Measurements from ENCODE around the gene SLC6A4.
"Not testable (repeated sequence)": the region's sequence is repeated elsewhere in the genome, so short reads cannot be mapped to it uniquely, and the experiment has no call there.

SLC6A4 gene

DNA sequence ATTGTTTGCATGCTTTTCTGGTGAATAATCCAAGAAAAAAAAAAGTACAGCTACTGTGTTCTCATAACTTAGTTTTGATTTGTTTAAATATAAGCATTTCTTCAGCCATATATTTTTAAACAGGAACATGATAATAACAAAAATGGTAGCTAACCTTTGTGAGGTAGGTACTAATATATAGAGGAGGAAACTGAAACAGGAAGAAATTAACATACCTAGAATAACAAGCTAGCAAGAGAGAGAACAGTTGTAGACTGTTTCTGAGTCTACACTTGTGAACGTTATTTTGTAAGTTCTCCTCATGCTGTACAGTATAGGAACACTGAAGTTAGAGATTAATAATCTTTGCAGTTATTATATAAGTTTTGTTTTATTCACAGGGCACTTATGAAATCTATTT is 69.5 kb downstream of the SLC6A4 start:
- no peak for DNase-seq

DNA sequence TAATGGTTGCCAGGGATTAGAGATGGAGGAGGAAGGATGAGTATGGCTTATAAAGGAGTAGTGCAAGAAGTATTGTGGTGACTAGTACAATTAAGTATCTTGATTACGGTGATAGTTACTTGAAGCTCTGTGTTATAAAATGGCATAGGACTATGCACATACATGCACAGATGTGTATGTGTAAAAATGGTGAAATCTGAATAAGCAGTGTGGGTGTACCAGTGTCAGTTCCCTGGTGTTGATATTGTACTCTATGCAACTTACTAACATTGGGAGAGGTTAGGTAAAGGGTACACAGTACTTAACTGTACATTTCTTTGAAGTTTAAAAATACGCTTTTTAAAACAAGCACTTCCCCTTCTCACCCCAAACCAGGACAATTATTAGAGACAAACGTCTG is 70.3 kb downstream of the SLC6A4 start:
- no peak for DNase-seq

DNA sequence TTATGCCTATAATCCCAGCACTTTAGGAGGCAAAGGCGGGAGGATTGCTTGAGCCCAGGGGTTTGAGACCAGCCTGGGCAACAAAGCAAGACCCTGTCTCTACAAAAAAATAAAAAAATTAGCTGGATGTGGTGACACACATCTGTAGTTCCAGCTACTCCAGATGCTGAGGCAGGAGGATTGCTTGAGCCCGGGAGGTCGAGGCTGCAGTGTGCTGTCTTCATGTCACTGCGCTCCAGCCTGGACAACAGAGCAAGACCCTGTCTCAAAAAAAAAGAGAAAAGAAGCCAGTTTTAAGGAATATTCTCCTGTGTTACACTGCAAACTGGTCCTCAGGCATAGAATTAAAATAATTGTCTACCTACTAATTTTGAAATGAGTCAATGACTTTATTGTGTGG is 71.0 kb downstream of the SLC6A4 start:
- DNase-seq, result no peak

DNA sequence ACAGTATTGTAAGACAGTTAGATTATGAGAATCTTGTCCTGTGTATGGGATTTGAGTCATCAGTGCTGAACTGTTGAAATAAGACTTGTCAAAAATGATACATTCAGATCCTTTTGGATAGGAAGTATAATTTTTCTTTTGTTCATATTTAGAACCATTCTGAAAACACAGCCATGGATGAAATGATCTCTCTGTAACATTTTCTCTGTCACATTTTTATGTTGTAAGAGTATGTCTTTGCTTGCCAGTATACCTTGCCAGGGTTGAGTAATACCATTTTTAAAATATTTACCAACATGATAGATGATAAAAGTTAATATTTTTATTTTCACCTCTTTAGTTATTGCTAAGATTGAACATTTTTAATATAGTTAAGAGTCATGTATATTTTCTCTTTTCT is 73.9 kb downstream of the SLC6A4 start:
- DNase-seq, result no peak

DNA sequence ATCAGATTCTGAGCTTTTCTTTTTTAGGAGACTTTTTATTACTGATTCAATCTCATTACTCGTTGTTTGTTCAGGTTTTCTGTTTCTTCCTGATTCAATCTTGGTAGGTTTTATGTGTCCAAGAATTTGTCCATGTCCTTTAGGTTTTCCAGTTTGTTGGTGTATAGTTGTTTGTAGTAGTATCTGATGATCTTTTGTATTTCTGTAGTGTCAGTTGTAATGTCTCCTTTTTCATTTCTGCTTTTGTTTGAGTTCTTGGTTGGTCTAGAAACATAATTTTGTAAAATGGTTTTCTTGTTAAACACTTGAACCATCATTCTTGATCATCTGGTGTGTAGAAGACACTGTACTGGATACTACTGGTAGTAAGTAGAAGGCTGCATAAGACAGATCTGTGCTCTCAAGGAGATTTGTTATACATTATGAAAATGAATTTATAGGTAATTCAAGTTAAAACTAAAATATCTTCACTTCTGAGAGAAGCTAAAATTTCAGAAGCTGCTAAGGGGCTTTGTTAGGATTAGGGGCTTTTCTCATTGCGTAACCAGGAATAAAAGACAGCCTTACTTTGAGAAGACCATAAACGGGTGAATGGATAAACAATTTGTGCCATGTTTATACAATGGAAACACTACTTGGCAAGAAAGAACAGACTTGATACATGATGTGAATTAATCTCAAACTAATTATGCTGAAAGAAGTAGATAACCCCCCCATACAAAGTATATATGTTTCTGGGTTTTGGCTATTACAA is 74.9 kb downstream of the SLC6A4 start:
- DNase-seq, result no peak

DNA sequence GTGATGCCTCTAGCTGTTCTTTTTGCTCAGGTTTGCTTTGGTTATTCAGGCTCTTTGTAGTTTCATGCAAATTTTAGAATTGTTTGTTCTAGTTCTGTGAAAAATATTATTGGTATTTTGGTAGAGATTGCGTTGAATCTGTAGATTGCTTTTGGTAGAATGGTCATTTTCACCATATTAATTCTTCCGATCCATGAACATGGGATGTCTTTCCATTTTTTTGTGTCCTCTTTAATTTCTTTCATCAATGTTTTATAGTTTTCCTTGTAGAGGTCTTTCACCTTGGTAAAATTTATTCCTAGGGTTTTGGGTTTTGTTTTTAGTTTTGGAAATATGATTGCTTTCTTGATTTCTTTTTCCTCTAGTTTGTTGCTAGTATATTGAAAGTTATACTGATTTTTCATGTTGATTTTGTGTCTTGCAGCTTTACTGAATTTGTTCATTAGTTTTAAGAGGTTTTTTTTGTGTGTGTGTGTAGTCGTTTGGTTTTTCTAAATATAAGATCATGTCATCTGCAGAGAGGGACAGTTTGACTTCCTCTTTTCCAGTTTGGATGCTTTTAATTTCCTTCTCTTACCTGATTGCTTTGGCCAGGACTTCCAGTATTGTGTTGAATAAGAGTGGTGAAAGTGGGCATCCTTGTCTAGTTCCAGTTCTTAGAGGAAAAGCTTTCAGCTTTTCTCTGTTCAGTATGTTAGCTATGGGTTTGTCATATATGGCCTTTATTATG is 76.4 kb downstream of the SLC6A4 start:
- DNase-seq, result no peak

DNA sequence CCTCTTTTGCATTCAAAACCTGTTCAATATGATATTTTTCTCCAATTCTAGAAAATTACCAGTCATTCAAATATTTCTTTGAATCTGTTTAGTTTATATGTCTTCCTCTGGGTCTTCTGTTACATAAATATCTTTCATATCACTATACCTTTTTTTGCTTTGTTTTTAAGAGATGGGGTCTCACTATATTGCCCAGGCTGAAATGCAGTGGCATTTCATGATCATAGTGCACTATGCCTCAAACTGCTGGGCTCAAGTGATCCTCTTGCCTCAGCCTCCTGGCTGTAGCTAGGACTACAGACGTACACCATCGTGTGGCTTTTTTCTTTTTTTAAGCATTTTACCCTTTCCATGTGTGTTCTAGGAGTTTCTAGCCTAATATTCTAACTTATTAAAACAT is 80.1 kb downstream of the SLC6A4 start:
- no peak for DNase-seq

DNA sequence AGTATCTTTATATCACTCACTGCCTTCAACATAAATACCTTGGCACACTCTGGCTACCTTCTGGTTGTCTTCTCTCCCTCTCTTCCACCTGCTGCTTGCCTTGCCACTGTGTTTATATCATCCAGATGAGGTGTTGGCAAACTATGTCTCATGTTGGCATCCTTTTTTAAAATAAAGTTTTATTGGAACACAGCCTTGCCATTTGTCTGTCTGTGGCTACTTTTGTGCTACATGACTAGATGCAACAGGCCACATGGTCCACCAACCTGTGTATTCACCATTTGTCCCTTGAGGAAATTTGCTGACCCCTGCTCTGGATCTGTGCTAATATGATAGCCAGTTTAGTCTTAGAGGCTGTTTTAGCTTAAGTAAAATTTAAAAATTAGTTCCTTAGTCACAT is 82.0 kb downstream of the SLC6A4 start:
- DNase-seq, result no peak

DNA sequence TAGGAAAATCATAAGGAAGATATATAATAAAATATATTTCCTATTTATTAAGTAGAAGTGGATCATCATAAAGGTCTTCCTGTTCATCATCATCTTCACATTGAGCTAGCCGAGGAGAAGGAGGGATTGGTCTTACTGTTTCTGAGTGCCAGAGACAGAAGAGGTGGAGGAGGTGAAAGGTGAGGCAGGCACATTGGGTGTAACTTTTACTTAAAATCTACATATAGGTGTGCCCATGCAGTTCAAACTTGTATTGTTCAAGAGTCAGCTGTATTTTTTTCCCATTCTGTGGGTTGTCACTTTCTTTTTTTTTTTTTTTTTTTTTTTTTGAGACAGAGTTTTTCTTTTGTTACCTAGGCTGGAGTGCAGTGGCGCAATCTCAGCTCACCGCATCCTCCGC is 84.0 kb downstream of the SLC6A4 start:
- DNase-seq, result no peak

DNA sequence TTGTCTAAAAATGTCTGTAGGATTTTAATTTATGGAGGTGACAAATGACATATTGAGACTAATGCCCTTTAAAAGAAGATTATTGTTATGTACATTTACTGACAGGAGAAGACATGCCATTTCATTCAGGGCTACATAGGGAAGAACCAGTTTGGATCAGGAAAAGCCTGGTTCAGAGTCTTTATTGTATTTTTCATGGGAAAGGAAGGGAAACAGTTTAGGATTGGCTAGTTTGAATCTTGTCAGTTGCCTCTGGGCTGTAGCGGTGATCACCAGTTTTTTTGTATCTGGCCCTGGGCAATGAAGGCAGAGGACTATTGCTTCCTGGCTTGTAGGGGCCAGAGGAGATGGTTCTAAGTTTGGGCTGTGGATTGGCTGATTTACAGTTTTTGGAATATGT is 87.1 kb downstream of the SLC6A4 start:
- DNase-seq, result no peak

DNA sequence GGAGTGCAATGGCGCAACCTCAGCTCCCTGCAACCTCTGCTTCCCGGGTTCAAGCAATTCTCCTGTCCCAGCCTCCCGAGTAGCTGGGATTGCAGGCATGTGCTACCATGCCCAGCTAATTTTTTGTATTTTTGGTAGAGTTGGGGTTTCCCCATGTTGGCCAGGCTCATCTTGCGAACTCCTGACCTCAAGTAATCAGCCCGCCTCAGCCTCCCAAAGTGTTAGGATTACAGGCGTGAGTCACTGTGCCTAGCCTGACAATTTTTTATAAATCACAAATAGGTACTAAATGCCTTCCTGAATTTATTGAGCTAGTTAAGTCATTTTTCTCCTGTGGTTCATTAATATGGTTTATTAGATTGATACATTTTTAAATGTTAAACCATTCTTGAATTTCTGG is 87.6 kb downstream of the SLC6A4 start:
- DNase-seq, result not testable (repeated sequence)
